ENCODE data around the gene SPSB1. TPM values are rescaled to one million over a fixed set of nuclear protein-coding genes. Genes with fewer than 3 reads are reported as not detected.

Gene SPSB1
- total and polyA plus RNA-seq, 2 of the 4 experiments (the other 2 are of a cell fraction), result 16.7 to 19.8 TPM

DNA sequence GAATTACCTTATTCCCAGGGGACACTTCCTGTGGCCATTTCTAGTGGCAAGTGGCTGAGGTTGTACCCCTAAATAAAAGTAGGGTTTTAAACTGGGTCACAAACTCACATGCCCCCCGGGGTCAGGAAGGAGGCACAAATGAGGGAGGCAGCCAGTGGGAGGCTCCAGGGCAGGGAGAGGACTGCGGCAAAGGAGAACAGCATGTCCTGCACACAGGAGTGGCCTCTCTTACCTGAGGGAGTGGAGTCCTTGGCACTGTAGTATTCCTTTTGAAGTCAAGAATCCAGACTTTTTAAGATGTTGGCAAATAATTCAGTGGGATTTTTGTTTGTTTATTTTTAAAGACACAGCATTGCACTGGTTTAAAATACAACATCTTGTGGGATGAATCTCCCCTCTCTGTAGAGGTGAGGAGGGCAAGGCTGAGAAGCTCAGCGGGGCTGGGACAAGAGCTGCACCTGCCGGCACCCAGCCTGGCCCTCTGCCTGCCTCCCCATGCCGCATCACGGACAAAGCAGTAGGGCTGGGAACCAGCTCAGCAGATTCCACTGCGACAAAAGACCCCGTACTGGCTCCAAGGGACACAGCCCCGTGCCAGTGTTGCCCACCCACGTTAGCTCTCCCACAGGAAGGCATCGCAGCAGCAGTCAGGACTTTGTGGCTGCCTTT is 22.2 kb downstream of the SPSB1 start:
- intact Hi-C loops (cut with micrococcal nuclease) (no loop called here), dilution Hi-C loops (cut with HindIII; ENCODE audit: low sequenced_read_pairs, unreplicated experiment) (no loop called here), in situ Hi-C loops (cut with MboI; ENCODE audit: low sequenced_read_pairs) (no loop called here)
- 94% methylated on average over 9 of the region's 11 CpGs; no CpG with 5 or more reads in 1 of the 2 experiments for WGBS, 2 experiments (ENCODE audit: extremely low coverage in 2 of 2, insufficient read length in 1 of 2)
- H3K27ac ChIP-seq (ENCODE audit: insufficient read depth, low read length), result no peak overlapping the region; the same call in 1 of the 2 replicates
- peak overlapping the region in 1 of 2 experiments; percentile 29; a peak in 1 of 4 replicates for H4K8ac ChIP-seq (ENCODE audit: low read depth in 2 of 2, low read length in 2 of 2)
- H3K79me1 ChIP-seq (ENCODE audit: low read depth in 1 of 2, low read length in 2 of 2), result peaks cover 26 to 93% of the 10 kb centered on the region in 2 experiments
- peak overlapping the region; percentile 12 for H2AK9ac ChIP-seq (replicated peaks; ENCODE audit: low read depth, low read length, poor library complexity)
- peak overlapping the region; percentile 3; the same call in 1 of the 2 replicates for H4K5ac ChIP-seq (ENCODE audit: low read depth, low read length)
- H2AK5ac ChIP-seq (ENCODE audit: low read depth, low read length), result peak overlapping the region; percentile 69; the same call in 1 of the 2 replicates
- ATAC-seq (ENCODE audit: low read depth) (no peak), DNase-seq (no peak)
- H3K9me1 ChIP-seq (ENCODE audit: insufficient read depth, low read length), result peaks cover 52% of the 10 kb centered on the region
- H4K91ac ChIP-seq (ENCODE audit: insufficient read depth, low read depth, low read length), result peak overlapping the region; percentile 26; the same call in 1 of the 2 replicates
- no peak overlapping the region for H3K56ac ChIP-seq (ENCODE audit: extremely low read depth, insufficient read depth, low read length)
- no peak overlapping the region for H3K4me2 ChIP-seq (ENCODE audit: low read depth, low read length)
- no peak overlapping the region for H3K9ac ChIP-seq (ENCODE audit: low read depth, low read length)
- POLR2A ChIA-PET (ENCODE audit: unreplicated experiment), result no interaction called here
- H3K27me3 ChIP-seq (ENCODE audit: control insufficient read depth, insufficient read depth, low read length), result no peaks in the 10 kb centered on the region
- H3K36me3 ChIP-seq (ENCODE audit: control insufficient read depth, insufficient read depth, low read length), result no peaks in the 10 kb centered on the region; the same call in 1 of the 2 replicates
- peaks cover 96% of the 10 kb centered on the region for H4K20me1 ChIP-seq (ENCODE audit: insufficient read depth, low read length)
- peak overlapping the region; percentile 60 for H2BK20ac ChIP-seq (ENCODE audit: low read depth, low read length)
- CTCF ChIA-PET, result interaction anchor here (0.6 kb wide), 1 partner anchor 1430 kb away, joined by 3 read pairs; no protein-coding TSS in a partner anchor
- no peak overlapping the region for H2AFZ ChIP-seq (replicated peaks; ENCODE audit: low read length, poor library complexity)
- BruUV-seq (replicated peaks), result no TSS peak
- H3K14ac ChIP-seq (replicated peaks; ENCODE audit: low read depth, low read length), result peak overlapping the region; percentile 46
- peak overlapping the region; percentile 3; the same call in 1 of the 2 replicates for H3K18ac ChIP-seq (ENCODE audit: low read depth, low read length)
- H2BK5ac ChIP-seq (ENCODE audit: low read depth, low read length, poor library complexity, severe bottlenecking), result peak overlapping the region; percentile 6
- no peaks in the 10 kb centered on the region for H3K9me3 ChIP-seq (ENCODE audit: control insufficient read depth, insufficient read depth, low read length)
- no peak overlapping the region for H3K4me3 ChIP-seq (ENCODE audit: insufficient read depth, low read depth, low read length)
- H3K23ac ChIP-seq (ENCODE audit: low read depth, low read length), result no peak overlapping the region; the same call in 1 of the 2 replicates
- H3K4me1 ChIP-seq (ENCODE audit: control insufficient read depth, insufficient read depth, low read length), result peaks cover 32% of the 10 kb centered on the region
- H2BK120ac ChIP-seq (ENCODE audit: low read depth, low read length), result peak overlapping the region; percentile 68
- peak overlapping the region; percentile 77 for H3K4ac ChIP-seq (ENCODE audit: low read depth, low read length)
- peak overlapping the region; percentile 4; the same call in 1 of the 3 replicates for H2BK15ac ChIP-seq (ENCODE audit: low read depth, low read length)
- TF ChIP-seq POLR2A (IDR thresholded peaks at IDR 0.05; ENCODE audit: low read depth, low read length) (no peak), RCOR1 (IDR thresholded peaks at IDR 0.05; ENCODE audit: insufficient replicate concordance, low read length) (no peak), FOS (IDR thresholded peaks at IDR 0.05; ENCODE audit: low read depth, low read length) (no peak), CHD1 (IDR thresholded peaks at IDR 0.05; ENCODE audit: low read depth, low read length) (no peak), MXI1 (IDR thresholded peaks at IDR 0.05; ENCODE audit: borderline replicate concordance, low read depth, low read length) (no peak), MAFK (IDR thresholded peaks at IDR 0.05; ENCODE audit: low read depth, low read length) (no peak), SMC3 (IDR thresholded peaks at IDR 0.05; ENCODE audit: low read depth, low read length) (no peak), MAZ (IDR thresholded peaks at IDR 0.05; ENCODE audit: borderline replicate concordance, low read depth, low read length) (no peak), RAD21 (IDR thresholded peaks at IDR 0.05; ENCODE audit: low read length) (no peak), BHLHE40 (IDR thresholded peaks at IDR 0.05; ENCODE audit: low read depth, low read length) (no peak), CEBPB (IDR thresholded peaks at IDR 0.05; ENCODE audit: low read depth, low read length) (no peak), NFE2L2 (IDR thresholded peaks at IDR 0.05; ENCODE audit: low read depth, low read length) (no peak), RFX5 (IDR thresholded peaks at IDR 0.05; ENCODE audit: low read depth, low read length) (no peak)
- TF ChIP-seq, protein P1, sequence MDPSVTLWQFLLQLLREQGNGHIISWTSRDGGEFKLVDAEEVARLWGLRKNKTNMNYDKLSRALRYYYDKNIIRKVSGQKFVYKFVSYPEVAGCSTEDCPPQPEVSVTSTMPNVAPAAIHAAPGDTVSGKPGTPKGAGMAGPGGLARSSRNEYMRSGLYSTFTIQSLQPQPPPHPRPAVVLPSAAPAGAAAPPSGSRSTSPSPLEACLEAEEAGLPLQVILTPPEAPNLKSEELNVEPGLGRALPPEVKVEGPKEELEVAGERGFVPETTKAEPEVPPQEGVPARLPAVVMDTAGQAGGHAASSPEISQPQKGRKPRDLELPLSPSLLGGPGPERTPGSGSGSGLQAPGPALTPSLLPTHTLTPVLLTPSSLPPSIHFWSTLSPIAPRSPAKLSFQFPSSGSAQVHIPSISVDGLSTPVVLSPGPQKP (IDR thresholded peaks at IDR 0.05; ENCODE audit: borderline replicate concordance, low read depth, low read length), result no peak
- TF ChIP-seq, protein P2, sequence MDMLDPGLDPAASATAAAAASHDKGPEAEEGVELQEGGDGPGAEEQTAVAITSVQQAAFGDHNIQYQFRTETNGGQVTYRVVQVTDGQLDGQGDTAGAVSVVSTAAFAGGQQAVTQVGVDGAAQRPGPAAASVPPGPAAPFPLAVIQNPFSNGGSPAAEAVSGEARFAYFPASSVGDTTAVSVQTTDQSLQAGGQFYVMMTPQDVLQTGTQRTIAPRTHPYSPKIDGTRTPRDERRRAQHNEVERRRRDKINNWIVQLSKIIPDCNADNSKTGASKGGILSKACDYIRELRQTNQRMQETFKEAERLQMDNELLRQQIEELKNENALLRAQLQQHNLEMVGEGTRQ (IDR thresholded peaks at IDR 0.05; ENCODE audit: low read depth, low read length), result no peak

Data from IMR-90 (cell line).